GM10847 (cell line): Measurements from ENCODE around the gene HAPSTR1.

Experiments
- POLR2A ChIP-seq: IDR thresholded peaks from 2 replicates; pipeline ENCODE4 v1.6.1; 2011; ENCODE audit not compliant: insufficient read length; ENCODE audit errors: extremely low read depth

The HAPSTR1 gene

GRCh38 chr16:9103546-9103945, 12.1 kb downstream of the HAPSTR1 start:
- no peak for TF ChIP-seq POLR2A

- no peak for TF ChIP-seq POLR2A
Measured at GRCh38 chr16:9105189-9105588, 13.7 kb downstream of the HAPSTR1 start.

GRCh38 chr16:9107025-9107970, 15.9 kb downstream of the HAPSTR1 start:
- no peak for TF ChIP-seq POLR2A

- TF ChIP-seq POLR2A, result no peak
Measured at GRCh38 chr16:9109255-9109654, 17.8 kb downstream of the HAPSTR1 start.

GRCh38 chr16:9112166-9112843, 20.9 kb downstream of the HAPSTR1 start:
- no peak for TF ChIP-seq POLR2A

GRCh38 chr16:9112844-9113186, 21.4 kb downstream of the HAPSTR1 start:
- TF ChIP-seq POLR2A, result no peak

- TF ChIP-seq POLR2A, result no peak
Measured at GRCh38 chr16:9113707-9114106, 22.3 kb downstream of the HAPSTR1 start.

- TF ChIP-seq POLR2A, result no peak
Measured at GRCh38 chr16:9114112-9114511, 22.7 kb downstream of the HAPSTR1 start.

GRCh38 chr16:9114842-9115241, 23.4 kb downstream of the HAPSTR1 start:
- no peak for TF ChIP-seq POLR2A

GRCh38 chr16:9115277-9115676, 23.8 kb downstream of the HAPSTR1 start:
- no peak for TF ChIP-seq POLR2A

- TF ChIP-seq POLR2A, result no peak
Measured at GRCh38 chr16:9116141-9116540, 24.7 kb downstream of the HAPSTR1 start.

GRCh38 chr16:9118170-9118569, 26.7 kb downstream of the HAPSTR1 start:
- TF ChIP-seq POLR2A, result no peak

GRCh38 chr16:9119795-9120194, 28.4 kb downstream of the HAPSTR1 start:
- TF ChIP-seq POLR2A, result no peak

GRCh38 chr16:9122342-9122741, 30.9 kb downstream of the HAPSTR1 start:
- no peak for TF ChIP-seq POLR2A

GRCh38 chr16:9122969-9123368, 31.5 kb downstream of the HAPSTR1 start:
- TF ChIP-seq POLR2A, result no peak

GRCh38 chr16:9123401-9123800, 32.0 kb downstream of the HAPSTR1 start:
- no peak for TF ChIP-seq POLR2A
